GM23248 (cell line): ENCODE data around the gene PDLIM3.

Source experiments
- EZH2 ChIP-seq: fragments of 200-600 bp; sonication (generic); IDR thresholded peaks from 2 replicates; pipeline ENCODE4 v1.6.1; 2018; ENCODE audit warnings: antibody characterized with exemption, mild to moderate bottlenecking; ENCODE audit not compliant: insufficient read depth, poor library complexity, severe bottlenecking
- EZH2phosphoT487 ChIP-seq: fragments of 200-600 bp; sonication (generic); IDR thresholded peaks from 2 replicates; pipeline ENCODE4 v1.6.1; 2018; ENCODE audit warnings: antibody characterized with exemption, moderate library complexity, mild to moderate bottlenecking, low read depth; ENCODE audit not compliant: insufficient read depth

GRCh38 chr4:185465707-185466106, 69.6 kb downstream of the PDLIM3 start:
- TF ChIP-seq EZH2 (no peak), EZH2phosphoT487 (no peak)
